Activated CD8-positive, alpha-beta memory T cell treated with anti-CD3 and anti-CD28 coated beads, Interleukin-2, amount 50 U/mL, for 1 hour (primary cell): Measurements from ENCODE around the gene PPP2R3B.

Experiments
- DNase-seq: peaks from one replicate; pipeline ENCODE4 v3.0.0-alpha.2; 2020; ENCODE audit errors: extremely low read depth

PPP2R3B gene

GRCh38 chrX:300334-300733, 86.4 kb downstream of the PPP2R3B start:
- DNase-seq = no peak

- DNase-seq = no peak
Measured at GRCh38 chrX:298993-299392, 87.7 kb downstream of the PPP2R3B start.

- DNase-seq = no peak
Measured at GRCh38 chrX:295136-295535, 91.6 kb downstream of the PPP2R3B start.

GRCh38 chrX:292900-293897, 93.5 kb downstream of the PPP2R3B start:
- no peak for DNase-seq

GRCh38 chrX:291411-291901, 95.3 kb downstream of the PPP2R3B start:
- DNase-seq = no peak

- no peak for DNase-seq
Measured at GRCh38 chrX:290476-291166, 96.1 kb downstream of the PPP2R3B start.

- DNase-seq = no peak
Measured at GRCh38 chrX:288561-288991, 98.1 kb downstream of the PPP2R3B start.

- DNase-seq = no peak
Measured at GRCh38 chrX:287670-288069, 99.0 kb downstream of the PPP2R3B start.

GRCh38 chrX:285076-285677, 101.5 kb downstream of the PPP2R3B start:
- no peak for DNase-seq
